IMR-90 (cell line): ENCODE data around the gene ACSL6. TPM values are rescaled to one million over a fixed set of nuclear protein-coding genes. Genes with fewer than 3 reads are reported as not detected.

Experiments used
- ATAC-seq: fragments of 200-7000 bp; cut with Tn5 transposase; 2 replicates; pipeline ENCODE4 v1.9.1; 2020; ENCODE audit warnings: low read depth, mild to moderate bottlenecking, moderate library complexity
- BruUV-seq: library from RNA; stranded (reverse); fragments of 400-500 nt; replicated peaks from 2 replicates; lab custom pipeline; 2021; lab: Mats Ljungman, UMichigan
- CTCF ChIA-PET: fragments of 300-600 bp; formaldehyde crosslinking; extraction: SDS; loops from one replicate; lab custom pipeline; 2021; ENCODE audit warnings: antibody characterized with exemption; lab: Yijun Ruan, JAX
- POLR2A ChIA-PET: fragments of 300-600 bp; sonication (Branson Sonifier 250); formaldehyde crosslinking; loops from one replicate; lab custom pipeline; 2022; ENCODE audit warnings: antibody characterized with exemption; ENCODE audit not compliant: unreplicated experiment; lab: Charles Lee
- DNase-seq: peaks from one replicate; pipeline ENCODE4 v3.0.0; 2013
- H2AFZ ChIP-seq: replicated peaks from 2 replicates; pipeline ENCODE3; 2013; ENCODE audit warnings: low read length, mild to moderate bottlenecking; ENCODE audit not compliant: poor library complexity
- H2AK5ac ChIP-seq: 2 replicates; pipeline ENCODE4 v1.6.1; 2013; ENCODE audit warnings: low read depth, low read length, inconsistent platforms
- H2AK9ac ChIP-seq: replicated peaks from 2 replicates; pipeline ENCODE3; 2013; ENCODE audit warnings: mild to moderate bottlenecking, low read depth, low read length, moderate library complexity; ENCODE audit not compliant: poor library complexity
- H2BK120ac ChIP-seq: 2 replicates; pipeline ENCODE4 v1.6.1; 2013; ENCODE audit warnings: low read depth, low read length, inconsistent platforms
- H2BK15ac ChIP-seq: 3 replicates; pipeline ENCODE4 v1.6.1; 2013; ENCODE audit warnings: low read depth, low read length, inconsistent platforms
- H2BK20ac ChIP-seq: 2 replicates; pipeline ENCODE4 v1.6.1; 2013; ENCODE audit warnings: low read depth, mild to moderate bottlenecking, inconsistent platforms, low read length, moderate library complexity
- H2BK5ac ChIP-seq: 2 replicates; pipeline ENCODE4 v1.6.1; 2013; ENCODE audit warnings: mild to moderate bottlenecking, low read depth, low read length, inconsistent platforms; ENCODE audit not compliant: poor library complexity, severe bottlenecking
- H3K14ac ChIP-seq: replicated peaks from 2 replicates; pipeline ENCODE4 v1.6.1; 2013; ENCODE audit warnings: low read depth, low read length, inconsistent platforms
- H3K18ac ChIP-seq: 2 replicates; pipeline ENCODE4 v1.6.1; 2013; ENCODE audit warnings: low read depth, low read length, control low read depth
- H3K23ac ChIP-seq: 2 replicates; pipeline ENCODE4 v1.6.1; 2013; ENCODE audit warnings: low read depth, low read length, inconsistent platforms
- H3K27ac ChIP-seq: 2 replicates; pipeline ENCODE4 v1.5.1; 2013; ENCODE audit warnings: mild to moderate bottlenecking, control low read depth, low read length; ENCODE audit not compliant: insufficient read depth
- H3K27me3 ChIP-seq: 2 replicates; pipeline ENCODE4 v1.6.1; 2013; ENCODE audit warnings: low read length; ENCODE audit not compliant: control insufficient read depth, insufficient read depth
- H3K36me3 ChIP-seq: 2 replicates; pipeline ENCODE4 v1.6.1; 2013; ENCODE audit warnings: low read length, mixed read lengths; ENCODE audit not compliant: control insufficient read depth, insufficient read depth
- H3K4ac ChIP-seq: 2 replicates; pipeline ENCODE4 v1.6.1; 2013; ENCODE audit warnings: low read depth, low read length, inconsistent platforms
- H3K4me1 ChIP-seq: 2 replicates; pipeline ENCODE4 v1.6.1; 2013; ENCODE audit warnings: low read length, mixed read lengths; ENCODE audit not compliant: control insufficient read depth, insufficient read depth
- H3K4me2 ChIP-seq: 2 replicates; pipeline ENCODE4 v1.6.1; 2013; ENCODE audit warnings: low read depth, mild to moderate bottlenecking, control low read depth, low read length, moderate library complexity
- H3K4me3 ChIP-seq: 2 replicates; pipeline ENCODE4 v1.5.1; 2013; ENCODE audit warnings: low read depth, mild to moderate bottlenecking, control low read depth, low read length, moderate library complexity; ENCODE audit not compliant: insufficient read depth
- H3K56ac ChIP-seq: 2 replicates; pipeline ENCODE4 v1.6.1; 2013; ENCODE audit warnings: low read length, inconsistent platforms; ENCODE audit not compliant: insufficient read depth; ENCODE audit errors: extremely low read depth
- H3K79me1 ChIP-seq, 2 experiments: 2 replicates each; pipeline ENCODE4 v1.6.1; 2013; ENCODE audit warnings: low read length in 2 of 2, inconsistent platforms in 1 of 2, low read depth in 1 of 2
- H3K9ac ChIP-seq: 2 replicates; pipeline ENCODE4 v1.6.1; 2013; ENCODE audit warnings: low read depth, low read length, control low read depth
- H3K9me1 ChIP-seq: 2 replicates; pipeline ENCODE4 v1.6.1; 2013; ENCODE audit warnings: low read length, inconsistent platforms; ENCODE audit not compliant: insufficient read depth
- H3K9me3 ChIP-seq: 2 replicates; pipeline ENCODE4 v1.6.1; 2013; ENCODE audit warnings: low read length; ENCODE audit not compliant: control insufficient read depth, insufficient read depth
- H4K20me1 ChIP-seq: 2 replicates; pipeline ENCODE4 v1.6.1; 2013; ENCODE audit warnings: low read length, inconsistent platforms; ENCODE audit not compliant: insufficient read depth
- H4K5ac ChIP-seq: 2 replicates; pipeline ENCODE4 v1.6.1; 2013; ENCODE audit warnings: mild to moderate bottlenecking, low read depth, low read length, control low read depth
- H4K8ac ChIP-seq, 2 experiments: 2 replicates each; pipeline ENCODE4 v1.6.1; 2013; ENCODE audit warnings: low read depth in 2 of 2, low read length in 2 of 2, control low read depth in 1 of 2, inconsistent platforms in 1 of 2
- H4K91ac ChIP-seq: 2 replicates; pipeline ENCODE4 v1.6.1; 2013; ENCODE audit warnings: low read depth, low read length, inconsistent platforms; ENCODE audit not compliant: insufficient read depth
- CEBPB ChIP-seq: IDR thresholded peaks from 2 replicates; pipeline ENCODE4 v1.6.1; 2012; ENCODE audit warnings: low read depth, low read length, improper control_type of control experiment
- CHD1 ChIP-seq: IDR thresholded peaks from 2 replicates; pipeline ENCODE4 v1.6.1; 2012; ENCODE audit warnings: low read depth, low read length, improper control_type of control experiment
- FOS ChIP-seq: fragments of 150-350 bp; IDR thresholded peaks from 2 replicates; pipeline ENCODE4 v1.6.1; 2016; ENCODE audit warnings: low read depth, low read length
- MAFK ChIP-seq: IDR thresholded peaks from 2 replicates; pipeline ENCODE4 v1.6.1; 2012; ENCODE audit warnings: low read depth, low read length, improper control_type of control experiment
- MAZ ChIP-seq: IDR thresholded peaks from 2 replicates; pipeline ENCODE4 v1.6.1; 2012; ENCODE audit warnings: low read depth, mild to moderate bottlenecking, low read length, improper control_type of control experiment, moderate library complexity, borderline replicate concordance
- NFE2L2 ChIP-seq: fragments of 150-350 bp; IDR thresholded peaks from 2 replicates; pipeline ENCODE4 v1.6.1; 2016; ENCODE audit warnings: low read depth, mild to moderate bottlenecking, low read length
- POLR2A ChIP-seq: IDR thresholded peaks from 2 replicates; pipeline ENCODE4 v1.6.1; 2012; ENCODE audit warnings: mild to moderate bottlenecking, low read depth, low read length
- RAD21 ChIP-seq: IDR thresholded peaks from 2 replicates; pipeline ENCODE4 v1.6.1; 2012; ENCODE audit warnings: low read length, improper control_type of control experiment
- RCOR1 ChIP-seq: IDR thresholded peaks from 2 replicates; pipeline ENCODE4 v1.6.1; 2012; ENCODE audit warnings: mild to moderate bottlenecking, low read length, improper control_type of control experiment; ENCODE audit not compliant: insufficient replicate concordance
- RFX5 ChIP-seq: IDR thresholded peaks from 2 replicates; pipeline ENCODE4 v1.8.0; 2012; ENCODE audit warnings: low read depth, mild to moderate bottlenecking, low read length, moderate library complexity
- WGBS, 2 experiments: methylation state at CpG; one replicate each; pipeline versions ENCODE4 v1.1.5 to v1.1.7; 2013; ENCODE audit warnings: missing lambda C conversion rate in 2 of 2; ENCODE audit not compliant: insufficient read length in 1 of 2; ENCODE audit errors: extremely low coverage in 2 of 2; 5-methylcytosine and 5-hydroxymethylcytosine counted together
- dilution Hi-C: fragments of 300-500 bp; cut with HindIII; formaldehyde crosslinking; loops from one replicate; pipeline ENCODE4 v1.14.3; 2018; ENCODE audit warnings: low sequenced_read_pairs; ENCODE audit not compliant: unreplicated experiment
- in situ Hi-C: fragments of 300-500 bp; cut with MboI; formaldehyde crosslinking; loops from 3 replicates; pipeline ENCODE4 v1.14.3; 2019; ENCODE audit warnings: low sequenced_read_pairs, inconsistent platforms, mixed read lengths
- intact Hi-C: fragments of 100-400 bp; cut with micrococcal nuclease; formaldehyde crosslinking; loops from 2 replicates; pipeline ENCODE4 v1.10.0; 2022
- polyA plus RNA-seq, 3 experiments: library from polyadenylated mRNA; depleted of rRNA; stranded (reverse); fragments of >200 nt; gene quantifications; 2 replicates each; pipeline ENCODE4 v1.2.3, GENCODE V29; 2012; ENCODE audit warnings: low replicate concordance in 1 of 3
- total RNA-seq: library from RNA; depleted of rRNA; stranded (reverse); fragments of >200 nt; gene quantifications from 2 replicates; pipeline ENCODE4 v1.2.3, GENCODE V29; 2012
- TF ChIP-seq, protein P1 (sequence below): fragments of 150-350 bp; IDR thresholded peaks from 2 replicates; pipeline ENCODE4 v1.6.1; 2017; ENCODE audit warnings: mild to moderate bottlenecking, antibody characterized with exemption, low read length, low read depth
- TF ChIP-seq, protein P2 (sequence below): conservative IDR thresholded peaks from 2 replicates; pipeline ENCODE4 v1.5.1; 2012; ENCODE audit warnings: mild to moderate bottlenecking, low read depth, low read length, improper control_type of control experiment

Gene ACSL6
- total and polyA plus RNA-seq, 2 of the 4 experiments (the other 2 are of a cell fraction): not detected

DNA sequence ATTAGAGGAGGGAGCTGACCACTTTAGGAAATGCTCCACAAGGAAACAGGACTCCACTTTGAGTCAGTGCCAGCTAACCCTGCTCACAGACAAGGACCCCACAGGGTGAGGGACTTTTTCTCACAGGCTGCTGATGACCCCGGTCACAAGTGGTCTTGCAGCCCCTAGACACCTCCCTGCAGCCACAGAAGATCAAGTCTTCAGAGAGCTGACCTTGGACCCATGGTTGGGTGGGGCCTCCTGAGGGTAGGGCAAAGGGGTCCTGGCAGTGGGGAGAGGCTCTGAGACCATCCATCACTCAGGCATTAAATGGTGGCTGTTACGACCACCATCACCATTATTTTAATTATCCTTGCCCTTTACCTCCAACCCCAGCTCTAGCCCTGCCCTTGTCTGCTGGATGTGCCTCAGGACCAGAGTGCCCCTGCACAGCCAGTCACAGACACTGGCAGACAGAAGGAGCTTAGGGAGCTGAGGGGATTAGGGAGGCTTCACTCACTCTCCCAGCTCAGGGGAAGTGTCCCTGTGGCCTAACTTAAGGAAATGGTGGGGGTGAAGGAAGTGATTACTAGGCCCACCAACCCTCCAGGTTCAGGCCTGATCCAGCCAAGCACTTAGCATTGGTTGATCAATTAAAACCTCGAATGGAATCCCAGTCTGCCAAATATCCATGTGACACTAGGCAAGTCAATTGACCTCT is 1.6 kb downstream of the ACSL6 start:
- dilution Hi-C loops: no loop called here
- Histone ChIP-seq H2BK15ac (no peak overlapping the region), H4K5ac (no peak overlapping the region), H2BK5ac (no peak overlapping the region), H4K8ac (no peak overlapping the region), H3K36me3 (no peaks in the 10 kb centered on the region), H3K23ac (no peak overlapping the region), H2BK20ac (no peak overlapping the region), H4K91ac (no peak overlapping the region), H3K9me3 (no peaks in the 10 kb centered on the region), H3K4me2 (no peak overlapping the region), H3K9ac (no peak overlapping the region), H2AK5ac (no peak overlapping the region), H3K4ac (no peak overlapping the region), H3K4me3 (no peak overlapping the region), H2AFZ (no peak overlapping the region), H3K4me1 (no peaks in the 10 kb centered on the region), H2BK120ac (no peak overlapping the region), H3K79me1 (no peaks in the 10 kb centered on the region), H4K20me1 (peaks cover 5% of the 10 kb centered on the region; the same call in 1 of the 2 replicates), H3K27ac (no peak overlapping the region), H3K56ac (no peak overlapping the region), H3K27me3 (peaks cover 46% of the 10 kb centered on the region), H3K14ac (no peak overlapping the region), H2AK9ac (no peak overlapping the region), H3K18ac (no peak overlapping the region), H3K9me1 (0 out of 2 replicates have a peak, but pooled peaks cover 4% of the 10 kb centered on the region)
- POLR2A ChIA-PET: no interaction called here
- in situ Hi-C loops: loop anchor here (5.0 to 10.0 kb wide), 3 partner anchors 195 to 588 kb away; no protein-coding TSS in a partner anchor
- CTCF ChIA-PET: interaction anchor here (0.7 to 3.7 kb wide), 3 partner anchors 199 to 655 kb away, joined by 3 to 35 read pairs (median 6); no protein-coding TSS in a partner anchor
- ATAC-seq: no peak
- WGBS, 2 experiments: no CpG with 5 or more reads among the region's 3 CpGs
- no TSS peak for BruUV-seq
- DNase-seq: no peak
- intact Hi-C loops: no loop called here
- TF ChIP-seq NFE2L2 (no peak), RFX5 (no peak), FOS (no peak), RCOR1 (no peak), CHD1 (no peak), MAFK (no peak), RAD21 (no peak), MAZ (no peak), POLR2A (no peak), CEBPB (no peak)
- TF ChIP-seq, protein P1, sequence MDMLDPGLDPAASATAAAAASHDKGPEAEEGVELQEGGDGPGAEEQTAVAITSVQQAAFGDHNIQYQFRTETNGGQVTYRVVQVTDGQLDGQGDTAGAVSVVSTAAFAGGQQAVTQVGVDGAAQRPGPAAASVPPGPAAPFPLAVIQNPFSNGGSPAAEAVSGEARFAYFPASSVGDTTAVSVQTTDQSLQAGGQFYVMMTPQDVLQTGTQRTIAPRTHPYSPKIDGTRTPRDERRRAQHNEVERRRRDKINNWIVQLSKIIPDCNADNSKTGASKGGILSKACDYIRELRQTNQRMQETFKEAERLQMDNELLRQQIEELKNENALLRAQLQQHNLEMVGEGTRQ: no peak
- TF ChIP-seq, protein P2, sequence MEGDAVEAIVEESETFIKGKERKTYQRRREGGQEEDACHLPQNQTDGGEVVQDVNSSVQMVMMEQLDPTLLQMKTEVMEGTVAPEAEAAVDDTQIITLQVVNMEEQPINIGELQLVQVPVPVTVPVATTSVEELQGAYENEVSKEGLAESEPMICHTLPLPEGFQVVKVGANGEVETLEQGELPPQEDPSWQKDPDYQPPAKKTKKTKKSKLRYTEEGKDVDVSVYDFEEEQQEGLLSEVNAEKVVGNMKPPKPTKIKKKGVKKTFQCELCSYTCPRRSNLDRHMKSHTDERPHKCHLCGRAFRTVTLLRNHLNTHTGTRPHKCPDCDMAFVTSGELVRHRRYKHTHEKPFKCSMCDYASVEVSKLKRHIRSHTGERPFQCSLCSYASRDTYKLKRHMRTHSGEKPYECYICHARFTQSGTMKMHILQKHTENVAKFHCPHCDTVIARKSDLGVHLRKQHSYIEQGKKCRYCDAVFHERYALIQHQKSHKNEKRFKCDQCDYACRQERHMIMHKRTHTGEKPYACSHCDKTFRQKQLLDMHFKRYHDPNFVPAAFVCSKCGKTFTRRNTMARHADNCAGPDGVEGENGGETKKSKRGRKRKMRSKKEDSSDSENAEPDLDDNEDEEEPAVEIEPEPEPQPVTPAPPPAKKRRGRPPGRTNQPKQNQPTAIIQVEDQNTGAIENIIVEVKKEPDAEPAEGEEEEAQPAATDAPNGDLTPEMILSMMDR: no peak
